Epithelial cell of prostate (primary cell): ENCODE data around the gene SLC34A3.

ENCODE experiments used
- DNase-seq: peaks from one replicate; pipeline ENCODE4 v3.0.0-alpha.2; 2011; ENCODE audit warnings: low read depth, low spot score
- H3K27ac ChIP-seq: fragments of 450-650 bp; 2 replicates; pipeline ENCODE4 v1.5.1; 2017; ENCODE audit warnings: mild to moderate bottlenecking

SLC34A3 gene

DNA sequence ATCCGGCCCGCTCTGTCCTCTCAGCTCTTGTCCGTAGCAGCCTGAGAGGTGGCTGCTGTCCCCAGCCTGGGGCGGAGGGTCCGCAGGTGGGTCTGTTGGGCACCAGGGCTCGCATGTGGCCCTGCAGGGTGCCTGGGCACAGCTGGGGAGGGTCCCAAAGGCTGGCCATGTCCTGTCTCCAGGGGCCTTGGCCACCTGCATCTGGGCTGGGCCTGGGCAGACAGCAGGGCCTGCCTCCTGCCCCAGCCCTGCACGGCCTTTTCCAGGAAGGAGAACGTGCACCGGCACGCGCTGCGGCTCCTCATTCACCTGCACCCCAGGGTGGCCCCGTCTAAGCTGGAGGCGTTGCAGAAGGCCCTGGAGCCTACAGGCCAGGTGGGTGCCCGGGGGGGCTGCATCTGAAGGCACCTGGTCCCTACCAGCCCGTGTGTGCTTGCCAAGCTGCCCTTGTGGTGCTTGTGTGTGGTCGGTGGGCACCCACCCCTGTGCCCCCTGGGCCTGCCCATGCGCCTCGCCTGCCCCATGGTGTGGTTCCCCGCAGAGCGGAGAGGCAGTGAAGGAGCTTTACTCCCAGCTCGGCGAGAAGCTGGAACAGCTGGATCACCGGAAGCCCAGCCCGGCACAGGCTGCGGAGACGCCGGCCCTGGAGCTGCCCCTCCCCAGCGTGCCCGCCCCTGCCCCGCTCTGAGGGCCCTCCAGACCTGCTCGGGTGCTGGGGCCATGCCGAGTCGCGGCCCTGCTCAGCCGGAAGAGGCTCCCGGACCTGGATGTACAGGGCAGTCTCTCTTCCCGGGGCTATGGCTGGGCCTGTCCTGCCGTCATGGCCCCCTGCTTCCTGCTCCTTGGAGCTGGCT lies 41.8 kb downstream of the SLC34A3 start:
- H3K27ac ChIP-seq, result no peak overlapping the region
- DNase-seq, result no peak

DNA sequence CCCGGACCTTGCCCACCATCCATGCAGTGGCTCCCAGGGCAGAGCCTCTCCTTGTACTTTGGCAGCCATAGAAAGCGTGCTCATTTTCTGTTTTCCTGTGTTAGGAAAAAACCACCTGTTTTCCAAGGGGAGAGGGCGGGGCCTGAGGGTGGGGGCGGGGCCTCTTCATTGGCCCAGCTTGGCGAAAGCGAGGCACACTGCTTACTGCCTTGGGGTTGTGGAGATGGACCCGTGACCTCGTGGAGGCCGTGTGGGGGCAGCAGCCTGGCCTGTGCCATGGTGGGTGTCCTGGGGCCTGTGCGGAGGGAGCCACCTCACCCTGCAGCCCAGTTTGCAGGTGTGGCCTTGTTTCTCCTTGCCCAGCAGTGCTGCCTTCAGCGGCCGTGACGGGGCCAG lies 42.4 kb downstream of the SLC34A3 start:
- no peak overlapping the region for H3K27ac ChIP-seq
- DNase-seq, result no peak

DNA sequence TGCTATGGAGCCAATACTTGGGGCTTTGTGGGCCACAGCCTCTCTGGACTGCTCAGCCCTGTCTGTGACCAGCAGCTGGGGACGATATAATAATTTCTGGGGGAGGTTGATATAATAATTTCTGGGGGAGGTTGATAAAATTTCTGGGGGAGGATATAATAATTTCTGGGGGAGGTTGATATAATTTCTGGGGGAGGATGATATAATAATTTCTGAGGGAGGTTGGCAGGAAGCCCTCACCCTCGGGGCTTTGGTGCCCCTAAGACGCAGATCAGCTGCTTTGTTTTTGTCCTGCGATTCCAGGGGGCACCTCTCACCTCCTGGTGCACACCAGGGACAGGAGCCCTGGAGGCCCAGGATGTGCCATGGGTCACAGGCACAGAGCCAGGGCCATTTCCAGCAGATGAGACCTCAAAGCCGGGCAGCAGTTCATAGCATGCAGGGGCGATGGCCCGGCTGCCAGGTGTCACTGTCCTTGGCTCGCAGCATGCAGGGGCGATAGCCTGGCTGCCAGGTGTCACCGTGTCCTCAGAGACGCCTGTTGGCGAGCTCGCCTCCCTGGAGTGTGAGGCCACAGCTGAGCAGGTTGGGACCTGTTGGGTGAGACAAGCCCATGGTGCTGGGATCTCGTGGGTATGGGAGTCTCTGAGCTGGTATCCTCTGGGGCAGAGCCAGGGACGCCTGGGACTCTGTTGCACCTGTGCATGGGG lies 43.1 kb downstream of the SLC34A3 start:
- H3K27ac ChIP-seq, result peak overlapping the region; percentile 59
- no peak for DNase-seq

DNA sequence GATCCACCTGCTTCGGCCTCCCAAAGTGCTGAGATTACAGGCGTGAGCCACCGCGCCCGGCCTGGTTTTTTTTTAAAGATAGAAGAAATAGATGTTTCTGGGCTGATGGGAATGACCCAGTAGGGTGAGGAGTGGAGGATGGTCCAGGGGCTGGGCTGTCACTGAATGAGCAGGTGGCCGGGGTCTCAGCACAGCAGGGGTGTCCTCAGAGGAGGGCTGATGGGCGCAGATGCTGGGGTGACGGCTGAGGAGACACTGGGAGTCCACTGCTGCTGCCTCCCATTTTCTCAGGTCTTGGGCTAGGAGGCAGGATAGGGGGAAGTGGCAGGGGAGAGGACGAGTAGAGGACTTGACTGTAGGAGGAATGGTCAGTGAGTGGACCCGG lies 44.5 kb downstream of the SLC34A3 start:
- DNase-seq, result no peak
- no peak overlapping the region for H3K27ac ChIP-seq

DNA sequence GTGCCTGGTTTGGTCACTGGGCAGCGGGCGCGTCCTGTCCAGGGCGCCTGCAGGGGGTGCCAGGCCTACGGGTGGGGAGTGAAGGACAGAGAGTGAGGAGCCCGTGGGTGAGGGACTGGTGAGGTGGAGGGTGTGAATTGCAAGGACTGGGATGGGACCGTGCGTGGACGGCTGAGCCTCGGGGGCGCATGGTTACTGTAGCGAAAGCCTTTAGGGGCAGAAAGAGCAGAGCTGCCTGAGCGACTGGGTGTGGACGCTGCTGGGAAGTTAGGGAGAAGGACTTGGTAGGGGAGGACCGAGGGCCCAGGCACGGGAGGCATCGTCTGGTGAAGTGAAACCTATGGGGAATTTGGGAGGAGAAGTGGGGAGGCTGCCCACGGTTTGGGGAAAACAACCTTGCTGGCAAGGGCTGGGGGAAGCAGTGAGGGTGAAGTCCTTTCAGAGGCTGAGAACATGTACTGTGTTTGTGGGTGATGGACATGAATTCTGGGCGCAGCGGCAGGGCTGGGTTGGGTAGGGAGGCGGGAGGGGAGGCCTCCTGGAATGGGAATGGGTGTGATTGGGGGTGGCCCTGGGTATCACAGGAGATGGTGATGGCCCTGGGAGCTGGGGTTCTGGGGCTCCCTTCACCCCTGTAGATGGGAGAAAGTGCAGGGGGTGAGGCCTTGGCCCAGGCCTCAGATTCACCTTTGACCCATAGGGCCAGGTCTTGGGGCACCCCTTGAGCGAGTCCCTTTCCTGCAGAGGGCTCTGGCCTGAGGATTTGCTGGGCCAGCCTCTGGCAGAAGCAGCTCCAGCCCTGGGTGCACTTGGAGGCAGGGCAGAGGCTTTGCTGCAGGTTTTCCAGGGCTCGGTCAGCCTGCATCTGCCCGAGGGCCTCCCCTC lies 45.1 kb downstream of the SLC34A3 start:
- DNase-seq, result no peak
- no peak overlapping the region for H3K27ac ChIP-seq

DNA sequence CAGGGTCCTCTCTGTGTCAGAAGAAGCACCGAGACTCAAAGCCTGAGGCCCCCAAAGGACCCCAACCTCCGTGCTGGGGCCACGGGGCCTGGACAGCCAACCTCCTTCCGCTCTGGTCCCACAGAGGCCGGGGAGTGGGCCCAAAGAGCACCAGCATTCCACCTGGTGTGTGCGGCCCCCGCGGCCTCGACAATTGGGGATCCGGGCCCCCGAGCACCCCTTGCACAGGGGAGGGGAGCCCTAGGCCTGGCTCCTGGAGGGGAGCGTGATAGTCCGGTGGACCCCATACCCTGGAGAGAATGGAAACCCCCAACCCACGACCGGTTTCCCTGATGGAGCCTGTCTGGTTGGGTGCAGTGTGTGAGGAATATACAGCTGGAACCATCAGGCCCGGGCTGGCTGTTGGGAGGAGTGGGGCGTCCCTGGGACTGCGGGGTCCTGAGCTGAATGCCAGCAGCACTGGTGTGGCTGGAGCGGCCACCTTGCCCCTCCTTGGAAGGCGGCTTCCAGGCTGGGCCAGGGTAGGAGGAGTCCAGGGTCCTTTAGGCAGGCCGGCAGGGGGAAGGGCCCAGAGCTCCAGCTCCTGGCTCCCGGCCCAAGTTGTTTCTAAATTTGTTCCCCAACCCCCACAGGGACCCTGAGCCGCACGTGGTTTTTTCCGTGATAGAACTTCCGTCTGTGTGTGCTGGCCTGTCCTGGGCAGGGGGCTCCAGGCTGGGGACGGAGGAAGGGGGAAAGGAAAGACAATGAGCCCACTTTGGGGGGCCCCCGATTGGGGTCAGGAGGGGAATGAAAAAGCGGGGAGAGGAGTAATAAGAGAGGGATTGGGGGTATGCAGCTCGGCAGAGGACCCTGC lies 46.0 kb downstream of the SLC34A3 start:
- no peak for DNase-seq
- peak overlapping the region; percentile 67 for H3K27ac ChIP-seq

DNA sequence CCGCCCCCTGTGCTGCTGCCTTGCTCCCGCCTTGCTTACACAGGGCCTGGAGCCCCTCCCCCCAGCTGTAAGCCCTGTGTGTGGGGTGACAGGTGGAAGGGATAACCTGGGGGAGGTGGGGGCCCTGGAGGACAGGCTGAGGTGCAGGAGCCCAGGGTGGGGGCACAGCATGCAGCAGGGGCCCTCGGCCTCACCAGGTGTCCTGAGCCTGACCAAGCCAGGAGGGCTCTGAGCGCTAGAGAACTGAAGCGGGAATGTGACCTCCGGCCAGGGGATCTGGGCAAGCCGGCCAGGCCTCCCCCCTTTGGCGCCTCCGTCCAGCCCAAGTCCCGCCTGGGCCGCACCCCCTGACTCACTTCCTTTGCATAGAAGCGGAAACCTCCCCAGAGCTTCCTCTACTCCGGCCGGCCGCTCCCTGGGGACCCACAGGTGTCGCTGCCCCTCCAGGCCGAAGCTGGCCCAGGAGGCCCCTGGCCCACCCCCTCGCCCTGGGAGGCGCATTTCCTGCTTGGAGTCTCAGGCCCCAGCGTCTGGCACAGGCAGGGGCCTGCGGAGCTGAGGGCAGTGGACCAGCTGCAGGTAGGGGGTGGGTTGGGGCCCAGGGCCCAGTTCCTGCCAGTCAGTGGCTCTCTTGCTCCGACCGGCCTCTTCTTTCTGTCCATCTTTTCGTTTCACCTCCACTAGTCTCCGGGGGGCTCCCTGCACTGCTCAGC lies 46.8 kb downstream of the SLC34A3 start, which contains the start of gene TOR4A:
TSS of gene TOR4A (plus strand) at position 398 of the 713 bp plus-strand sequence. CDS start 964 bp downstream, outside the sequence.
- peak within 1 kb of the TSS; percentile 67 for H3K27ac ChIP-seq
- no peak for DNase-seq

DNA sequence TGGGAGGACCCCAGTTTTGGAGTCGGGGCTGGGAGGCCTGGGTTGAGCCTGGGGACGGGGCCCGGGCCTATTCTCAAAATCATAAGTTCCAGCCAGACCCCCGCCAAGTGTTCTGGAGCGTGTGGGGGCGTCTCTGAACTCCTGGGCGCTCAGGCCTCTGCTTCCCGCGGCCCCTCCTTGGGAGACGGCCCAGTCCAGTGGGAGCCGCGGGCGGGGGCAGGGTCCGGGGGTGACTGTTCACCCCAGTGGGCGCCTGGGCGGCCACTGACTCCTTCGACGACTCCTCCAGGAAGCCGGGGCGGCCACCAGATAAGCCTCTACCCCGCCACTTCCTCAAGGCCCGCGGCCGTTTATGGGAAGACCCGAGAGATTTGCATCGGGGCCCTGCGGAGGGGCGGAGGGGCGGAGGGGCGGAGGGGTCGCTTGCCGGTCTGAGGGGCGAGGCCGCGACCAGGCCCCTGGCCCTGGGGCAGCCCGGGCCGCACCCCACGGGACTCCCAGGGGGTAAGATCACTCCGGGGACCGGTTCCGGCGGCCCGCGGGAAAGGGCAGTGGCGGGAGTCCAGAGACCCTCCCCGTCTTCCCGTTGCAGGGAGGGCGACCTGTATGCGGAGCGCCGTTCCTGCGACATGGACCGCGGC lies 47.5 kb downstream of the SLC34A3 start:
- no peak for DNase-seq
- H3K27ac ChIP-seq, result peak overlapping the region; percentile 67

DNA sequence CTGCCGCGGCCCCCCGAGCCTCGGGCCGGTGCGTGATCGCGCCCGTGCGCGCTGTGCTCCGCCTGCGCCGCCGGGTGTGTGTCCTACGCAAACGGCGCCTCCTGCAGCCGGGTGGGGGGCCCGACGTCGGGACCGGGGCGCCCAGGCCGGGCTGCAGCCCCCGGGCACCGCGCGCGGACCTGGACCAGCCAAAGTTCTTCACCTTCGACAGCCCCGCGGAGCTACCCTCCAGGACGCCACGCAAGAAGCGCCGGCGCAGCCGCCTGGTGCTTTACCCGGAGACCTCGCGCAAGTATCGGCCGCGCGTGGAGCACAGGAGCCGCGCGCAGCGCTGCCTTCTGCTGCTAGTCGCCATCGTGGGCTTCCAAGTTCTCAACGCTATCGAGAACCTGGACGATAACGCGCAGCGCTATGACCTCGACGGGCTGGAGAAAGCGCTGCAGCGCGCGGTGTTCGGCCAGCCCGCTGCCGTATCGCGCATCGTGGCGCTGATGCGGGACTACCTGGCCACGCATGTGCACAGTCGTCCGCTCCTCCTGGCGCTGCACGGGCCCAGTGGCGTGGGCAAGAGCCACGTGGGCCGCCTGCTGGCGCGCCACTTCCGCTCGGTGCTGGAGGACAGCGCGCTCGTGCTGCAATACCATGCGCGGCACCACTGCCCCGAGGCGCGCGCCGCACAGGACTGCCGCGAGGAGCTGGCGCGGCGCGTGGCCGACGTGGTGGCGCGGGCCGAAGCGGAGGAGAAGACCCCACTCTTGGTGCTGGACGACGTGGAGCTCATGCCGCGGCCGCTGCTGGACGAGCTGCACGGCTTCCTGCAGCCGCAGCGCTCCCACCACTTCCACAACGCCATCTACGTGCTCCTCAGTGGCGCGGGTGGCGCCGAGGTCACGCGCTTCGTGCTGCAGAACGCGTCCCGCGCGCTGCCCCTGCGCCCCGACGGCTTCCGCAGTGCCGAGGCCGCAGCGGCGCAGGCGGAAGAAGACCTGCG lies 48.3 kb downstream of the SLC34A3 start:
- H3K27ac ChIP-seq, result no peak overlapping the region
- no peak for DNase-seq

DNA sequence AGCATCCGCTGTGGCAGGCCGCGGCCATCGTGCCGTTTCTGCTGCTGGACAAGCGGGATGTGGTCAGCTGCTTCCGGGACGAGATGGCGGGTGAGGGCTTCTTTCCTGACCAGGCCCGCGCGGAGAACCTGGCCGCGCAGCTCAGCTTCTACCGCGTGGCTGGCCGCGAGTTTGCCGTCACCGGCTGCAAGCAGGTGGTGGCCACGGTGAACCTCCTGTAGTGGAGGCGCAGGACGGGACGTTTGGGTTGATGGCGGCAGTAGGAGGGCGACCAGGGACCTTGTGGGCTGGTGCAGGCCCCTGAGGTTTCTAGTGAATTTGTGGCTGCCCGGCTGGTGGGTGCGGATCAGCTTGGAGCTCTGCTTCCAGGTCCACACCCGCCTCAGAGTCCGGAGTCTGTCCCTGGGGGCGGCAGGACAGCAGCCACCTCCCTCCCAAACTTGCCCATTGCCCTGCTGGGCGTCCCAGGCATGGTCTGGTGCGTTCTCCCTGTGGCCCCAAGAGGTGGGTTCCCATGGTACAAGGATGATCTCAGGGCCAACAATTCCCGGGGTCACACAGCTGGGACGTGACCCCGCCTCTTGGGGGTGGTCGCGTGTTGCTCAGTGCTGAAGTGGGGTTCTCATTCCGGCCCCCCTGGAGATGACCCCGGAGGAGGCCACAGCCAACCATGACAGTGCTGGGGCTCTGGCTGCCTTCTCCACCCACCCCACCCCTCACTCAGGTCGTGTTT lies 49.2 kb downstream of the SLC34A3 start:
- no peak overlapping the region for H3K27ac ChIP-seq
- DNase-seq, result no peak

DNA sequence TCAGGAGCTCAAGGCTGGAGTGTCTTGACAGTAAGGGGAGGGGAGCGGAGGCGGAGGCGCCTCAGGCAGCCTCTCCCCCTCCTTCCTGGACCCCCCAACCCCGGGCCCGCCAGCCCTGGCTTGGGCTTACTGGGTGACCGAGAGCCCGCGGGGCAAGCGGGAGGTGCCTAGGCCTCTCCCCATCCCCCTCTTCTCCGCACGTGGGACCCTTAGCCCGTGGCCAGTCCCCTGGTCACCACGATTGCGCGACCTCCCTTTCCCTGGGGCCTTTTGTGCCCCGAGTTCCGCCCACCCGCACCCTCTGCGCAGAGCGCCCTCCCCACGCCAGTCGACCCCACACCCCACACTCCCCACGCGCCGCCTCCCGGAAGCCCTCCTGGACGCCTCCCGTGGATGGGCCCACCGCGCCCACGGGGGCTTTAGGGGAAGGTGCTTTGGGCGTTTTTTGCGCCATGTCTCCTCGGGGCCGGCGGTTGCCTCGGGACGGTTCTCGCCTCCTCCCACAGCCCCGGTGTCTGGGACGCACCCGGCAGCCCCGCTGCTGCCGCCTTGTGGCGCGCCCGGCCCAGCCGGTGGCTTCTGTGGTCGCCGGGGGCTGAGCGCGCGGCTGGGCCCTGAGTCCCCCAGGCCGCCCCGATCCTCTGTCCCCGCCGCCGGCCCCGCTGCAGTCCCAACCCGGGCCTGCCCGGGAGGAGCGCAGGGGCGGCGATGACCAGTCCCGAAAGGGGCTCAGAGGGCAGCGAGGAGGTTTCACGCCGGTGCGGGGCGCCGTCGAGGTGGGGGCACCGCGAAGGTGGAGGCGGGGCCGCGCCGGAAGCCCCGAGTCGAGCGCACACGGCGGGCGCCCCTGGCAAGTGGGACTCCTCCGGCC lies 50.0 kb downstream of the SLC34A3 start:
- no peak for DNase-seq

DNA sequence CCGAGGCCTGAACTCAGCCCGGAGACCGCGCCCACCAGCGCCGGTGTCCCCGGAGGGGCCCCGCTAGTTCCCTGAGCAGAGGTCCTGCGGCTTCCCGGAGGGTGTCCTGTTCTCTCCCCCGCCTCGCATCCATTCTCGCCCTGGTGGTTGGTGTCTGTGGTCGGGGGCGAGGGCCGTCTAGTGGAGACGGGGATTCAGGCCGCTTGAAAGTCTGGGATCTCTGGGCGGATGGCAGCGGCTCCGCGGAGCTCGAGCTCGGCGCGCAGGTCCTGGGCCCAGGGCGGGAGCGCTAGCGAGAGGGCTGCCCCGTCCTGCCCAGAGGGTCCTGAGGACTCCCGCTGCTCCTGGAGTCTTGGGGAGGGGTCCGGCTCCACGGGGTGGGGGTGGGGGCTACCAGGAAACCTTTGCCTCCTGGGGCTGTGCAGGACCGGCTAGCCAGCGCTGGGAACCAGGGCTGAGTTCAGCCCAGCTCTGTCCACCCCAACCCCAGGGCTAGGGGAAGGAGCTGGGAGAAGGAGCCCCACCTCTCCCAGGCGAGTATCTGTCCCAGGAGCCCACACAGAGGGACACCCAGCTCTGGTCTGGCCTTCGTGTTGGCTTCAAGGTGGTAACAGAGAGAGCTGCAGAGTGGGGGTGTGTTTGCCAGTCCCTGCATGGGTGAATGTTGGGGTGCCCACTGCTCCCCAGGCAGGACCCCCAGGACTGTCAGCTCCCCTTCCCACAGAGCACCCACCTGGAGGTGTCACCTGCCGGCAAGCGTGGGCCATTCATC lies 50.8 kb downstream of the SLC34A3 start:
- H3K27ac ChIP-seq, result no peak overlapping the region
- no peak for DNase-seq

More for the DNA sequence above, 50.0 kb downstream of the SLC34A3 start:
- H3K27ac ChIP-seq, result no peak overlapping the region
